ENCODE results near the gene PARD6A.

DNA sequence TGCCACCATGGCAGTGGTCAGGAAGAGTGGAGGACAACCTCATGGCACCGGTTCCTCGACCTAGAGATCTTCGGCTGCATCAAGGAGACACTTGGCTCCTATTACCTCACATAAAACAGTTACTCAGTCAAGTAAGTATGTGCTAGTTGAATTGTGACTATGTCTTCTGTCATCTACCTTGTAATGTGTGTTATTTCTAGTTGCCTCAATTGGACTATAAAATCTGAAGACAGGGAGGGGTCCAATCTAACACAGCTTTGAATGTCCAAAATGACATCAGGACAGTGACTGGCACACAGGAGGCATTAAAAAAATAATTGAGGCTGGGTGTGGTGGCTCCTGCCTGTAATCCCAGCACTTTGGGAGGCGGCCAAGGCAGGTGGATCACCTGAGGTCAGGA, 23.0 kb downstream of the PARD6A start:
- TF ChIP-seq POLR2A (IDR thresholded peaks at IDR 0.05; ENCODE audit: borderline replicate concordance, extremely low read depth, insufficient read depth, insufficient read length) (no peak), SIN3A (IDR thresholded peaks at IDR 0.05; ENCODE audit: low read depth) (no peak), POLR2AphosphoS5 (IDR thresholded peaks at IDR 0.05; ENCODE audit: low read depth, low read length) (no peak)
- TF ChIP-seq, protein P1, sequence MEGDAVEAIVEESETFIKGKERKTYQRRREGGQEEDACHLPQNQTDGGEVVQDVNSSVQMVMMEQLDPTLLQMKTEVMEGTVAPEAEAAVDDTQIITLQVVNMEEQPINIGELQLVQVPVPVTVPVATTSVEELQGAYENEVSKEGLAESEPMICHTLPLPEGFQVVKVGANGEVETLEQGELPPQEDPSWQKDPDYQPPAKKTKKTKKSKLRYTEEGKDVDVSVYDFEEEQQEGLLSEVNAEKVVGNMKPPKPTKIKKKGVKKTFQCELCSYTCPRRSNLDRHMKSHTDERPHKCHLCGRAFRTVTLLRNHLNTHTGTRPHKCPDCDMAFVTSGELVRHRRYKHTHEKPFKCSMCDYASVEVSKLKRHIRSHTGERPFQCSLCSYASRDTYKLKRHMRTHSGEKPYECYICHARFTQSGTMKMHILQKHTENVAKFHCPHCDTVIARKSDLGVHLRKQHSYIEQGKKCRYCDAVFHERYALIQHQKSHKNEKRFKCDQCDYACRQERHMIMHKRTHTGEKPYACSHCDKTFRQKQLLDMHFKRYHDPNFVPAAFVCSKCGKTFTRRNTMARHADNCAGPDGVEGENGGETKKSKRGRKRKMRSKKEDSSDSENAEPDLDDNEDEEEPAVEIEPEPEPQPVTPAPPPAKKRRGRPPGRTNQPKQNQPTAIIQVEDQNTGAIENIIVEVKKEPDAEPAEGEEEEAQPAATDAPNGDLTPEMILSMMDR (IDR thresholded peaks at IDR 0.05 in 2 of 3, conservative IDR thresholded peaks at IDR 0.05 in 1 of 3; ENCODE audit: borderline replicate concordance in 1 of 3, insufficient read depth in 1 of 3, low read depth in 2 of 3, low read length in 2 of 3) = no peak

Data from HCT116 (cell line).